IgD-negative memory B cell (primary cell): Measurements from ENCODE around the gene FGF22. TPM values are rescaled to one million over a fixed set of nuclear protein-coding genes. Genes with fewer than 3 reads are reported as not detected.
"Not testable (repeated sequence)": the region's sequence is repeated elsewhere in the genome, so short reads cannot be mapped to it uniquely, and the experiment has no call there.

Experiments used
- H3K27ac Mint-ChIP-seq, 3 donors: one replicate each; pipeline ENCODE4 v1.8.0; 2020 to 2022; ENCODE audit warnings: mild to moderate bottlenecking in 3 of 3, mixed read lengths in 3 of 3, moderate library complexity in 1 of 3
- H3K27me3 Mint-ChIP-seq: one replicate; pipeline ENCODE4 v1.8.0; 2021; ENCODE audit warnings: mixed read lengths
- H3K36me3 Mint-ChIP-seq: one replicate; pipeline ENCODE4 v1.8.0; 2020; ENCODE audit warnings: mild to moderate bottlenecking, mixed read lengths
- H3K4me1 Mint-ChIP-seq, 3 donors: one replicate each; pipeline ENCODE4 v1.8.0; 2020 to 2022; ENCODE audit warnings: mixed read lengths in 3 of 3, mild to moderate bottlenecking in 1 of 3
- H3K4me3 Mint-ChIP-seq, 4 donors: one replicate each; pipeline ENCODE4 v1.8.0; 2020 to 2022; ENCODE audit warnings: mild to moderate bottlenecking in 4 of 4, mixed read lengths in 4 of 4, moderate library complexity in 3 of 4
- H3K9me3 Mint-ChIP-seq, 3 donors: one replicate each; pipeline ENCODE4 v1.8.0; 2020 to 2021; ENCODE audit warnings: mixed read lengths in 3 of 3, mild to moderate bottlenecking in 1 of 3
- polyA plus RNA-seq: library from polyadenylated mRNA; unstranded; fragments of 300-500 nt; fragmentation: Illumina TruSeq; gene quantifications from one replicate; pipeline ENCODE4 v1.2.3, GENCODE V29; 2021

Gene FGF22
- polyA plus RNA-seq, 1 donor from 2014 or later = not detected

GRCh38 chr19:623974-624373, 15.7 kb upstream of the FGF22 start:
- peaks cover 6% of the 10 kb centered on the region for H3K36me3 Mint-ChIP-seq

GRCh38 chr19:624433-625109, 15.1 kb upstream of the FGF22 start:
- no peak overlapping the region for H3K4me3 Mint-ChIP-seq
- H3K4me1 Mint-ChIP-seq = peaks cover 0 to 5% (median 0%) of the 10 kb centered on the region in 3 donors
- peaks cover 5% of the 10 kb centered on the region for H3K36me3 Mint-ChIP-seq
- peak overlapping the region in 1 of 3 donors; percentile 70 for H3K27ac Mint-ChIP-seq
- no peaks in the 10 kb centered on the region for H3K9me3 Mint-ChIP-seq
- no peaks in the 10 kb centered on the region for H3K27me3 Mint-ChIP-seq

More at GRCh38 chr19:623974-624373, 15.7 kb upstream of the FGF22 start:
- peak overlapping the region in 1 of 3 donors; percentile 70 for H3K27ac Mint-ChIP-seq
- no peaks in the 10 kb centered on the region for H3K9me3 Mint-ChIP-seq
- no peaks in the 10 kb centered on the region for H3K27me3 Mint-ChIP-seq
- H3K4me3 Mint-ChIP-seq = no peak overlapping the region
- H3K4me1 Mint-ChIP-seq = peaks cover 0 to 3% (median 0%) of the 10 kb centered on the region in 3 donors

GRCh38 chr19:625257-625656, 14.4 kb upstream of the FGF22 start:
- peaks cover 5% of the 10 kb centered on the region for H3K36me3 Mint-ChIP-seq

GRCh38 chr19:626566-626965, 13.1 kb upstream of the FGF22 start:
- H3K36me3 Mint-ChIP-seq, H3K9me3 Mint-ChIP-seq, H3K27ac Mint-ChIP-seq, H3K27me3 Mint-ChIP-seq: not testable (repeated sequence)
- Mint-ChIP-seq H3K4me1 (peaks cover 0 to 11% (median 7%) of the 10 kb centered on the region in 3 donors), H3K4me3 (peak overlapping the region in 1 of 4 donors; percentile 50)

More at GRCh38 chr19:625257-625656, 14.4 kb upstream of the FGF22 start:
- no peaks in the 10 kb centered on the region for H3K27me3 Mint-ChIP-seq
- H3K9me3 Mint-ChIP-seq = no peaks in the 10 kb centered on the region
- H3K4me3 Mint-ChIP-seq = no peak overlapping the region
- peak overlapping the region in 2 of 3 donors; percentile 7 to 32 for H3K27ac Mint-ChIP-seq
- peaks cover 0 to 5% (median 4%) of the 10 kb centered on the region in 3 donors for H3K4me1 Mint-ChIP-seq

- peak overlapping the region in 1 of 3 donors; percentile 39 for H3K27ac Mint-ChIP-seq
- H3K36me3 Mint-ChIP-seq = peaks cover 5% of the 10 kb centered on the region
- H3K4me3 Mint-ChIP-seq = peak overlapping the region in 2 of 4 donors; percentile 16 to 68
Measured at GRCh38 chr19:628168-628567, 11.5 kb upstream of the FGF22 start.

GRCh38 chr19:629515-629914, 10.2 kb upstream of the FGF22 start:
- Mint-ChIP-seq H3K4me3 (peak overlapping the region in 1 of 4 donors; percentile 68), H3K4me1 (peaks cover 9 to 20% (median 14%) of the 10 kb centered on the region in 3 donors)
- H3K9me3 Mint-ChIP-seq, H3K27ac Mint-ChIP-seq, H3K27me3 Mint-ChIP-seq, H3K36me3 Mint-ChIP-seq: not testable (repeated sequence)

More at GRCh38 chr19:628168-628567, 11.5 kb upstream of the FGF22 start:
- Mint-ChIP-seq H3K4me1 (peaks cover 0 to 14% (median 12%) of the 10 kb centered on the region in 3 donors), H3K9me3 (no peaks in the 10 kb centered on the region), H3K27me3 (no peaks in the 10 kb centered on the region)

- Mint-ChIP-seq H3K27ac (peak overlapping the region in 2 of 3 donors; percentile 53 to 80), H3K9me3 (no peaks in the 10 kb centered on the region), H3K36me3 (peaks cover 5% of the 10 kb centered on the region), H3K4me3 (peak overlapping the region in 2 of 4 donors; percentile 39 to 68), H3K4me1 (peaks cover 9 to 20% (median 14%) of the 10 kb centered on the region in 3 donors), H3K27me3 (no peaks in the 10 kb centered on the region)
Measured at GRCh38 chr19:629961-630714, 9.5 kb upstream of the FGF22 start.

GRCh38 chr19:632579-633067, 7.1 kb upstream of the FGF22 start:
- Mint-ChIP-seq H3K4me1 (peaks cover 19 to 23% (median 23%) of the 10 kb centered on the region in 3 donors), H3K9me3 (peaks cover 0 to 2% (median 0%) of the 10 kb centered on the region in 3 donors), H3K4me3 (peak overlapping the region; percentile 91 to 98 (median 93)), H3K36me3 (peaks cover 4% of the 10 kb centered on the region), H3K27me3 (no peaks in the 10 kb centered on the region), H3K27ac (peak overlapping the region; percentile 94 to 99 (median 97))

- Mint-ChIP-seq H3K4me1 (peaks cover 19 to 26% (median 26%) of the 10 kb centered on the region in 3 donors), H3K36me3 (peaks cover 3% of the 10 kb centered on the region), H3K27me3 (no peaks in the 10 kb centered on the region), H3K9me3 (peaks cover 0 to 2% (median 0%) of the 10 kb centered on the region in 3 donors), H3K4me3 (peak within 1 kb of the TSS; percentile 91 to 98 (median 93)), H3K27ac (peak within 1 kb of the TSS; percentile 94 to 99 (median 97))
Measured at GRCh38 chr19:633068-633785, 6.5 kb upstream of the FGF22 start, which contains the start of gene POLRMT. Gene POLRMT (minus strand): TSS chr19:633537. CDS start chr19:633512, 25 bp downstream.

GRCh38 chr19:633786-634639, 5.7 kb upstream of the FGF22 start:
- Mint-ChIP-seq H3K4me3 (peak overlapping the region; percentile 91 to 98 (median 93)), H3K27me3 (no peaks in the 10 kb centered on the region), H3K9me3 (peaks cover 0 to 2% (median 0%) of the 10 kb centered on the region in 3 donors), H3K4me1 (peaks cover 19 to 27% (median 24%) of the 10 kb centered on the region in 3 donors), H3K27ac (peak overlapping the region; percentile 92 to 99 (median 94)), H3K36me3 (no peaks in the 10 kb centered on the region)

GRCh38 chr19:634975-635652, 4.6 kb upstream of the FGF22 start:
- Mint-ChIP-seq H3K9me3 (peaks cover 0 to 2% (median 0%) of the 10 kb centered on the region in 3 donors), H3K4me3 (no peak overlapping the region), H3K27ac (peak overlapping the region in 2 of 3 donors; percentile 47 to 65), H3K27me3 (no peaks in the 10 kb centered on the region), H3K4me1 (peaks cover 23 to 29% (median 27%) of the 10 kb centered on the region in 3 donors), H3K36me3 (no peaks in the 10 kb centered on the region)

GRCh38 chr19:638906-639252, 800 bp upstream of the FGF22 start:
- Mint-ChIP-seq H3K36me3 (no peaks in the 10 kb centered on the region), H3K27ac (peak overlapping the region; percentile 88 to 93 (median 90)), H3K27me3 (no peaks in the 10 kb centered on the region), H3K4me3 (peak overlapping the region in 2 of 4 donors; percentile 82 to 84), H3K9me3 (peaks cover 0 to 2% (median 0%) of the 10 kb centered on the region in 3 donors), H3K4me1 (peaks cover 17 to 22% (median 18%) of the 10 kb centered on the region in 3 donors)

- peaks cover 14 to 26% (median 21%) of the 10 kb centered on the region in 3 donors for H3K4me1 Mint-ChIP-seq
- H3K27me3 Mint-ChIP-seq = no peaks in the 10 kb centered on the region
- peak overlapping the region in 3 of 4 donors; percentile 9 to 81 (median 44) for H3K4me3 Mint-ChIP-seq
- H3K36me3 Mint-ChIP-seq = no peaks in the 10 kb centered on the region
- peak overlapping the region in 2 of 3 donors; percentile 37 to 57 for H3K27ac Mint-ChIP-seq
- H3K9me3 Mint-ChIP-seq = peaks cover 0 to 2% (median 0%) of the 10 kb centered on the region in 3 donors
Measured at GRCh38 chr19:640161-640558, 481 bp downstream of the FGF22 start.
